ENCODE measurements around the gene RBFOX1. TPM values are rescaled to one million over a fixed set of nuclear protein-coding genes. Genes with fewer than 3 reads are reported as not detected.

Gene RBFOX1
- total and polyA plus RNA-seq, 10 of the 15 experiments (the other 5 are each of a cell fraction or from before 2014, with no cell fraction given): 0.87 TPM; not detected in 9

DNA sequence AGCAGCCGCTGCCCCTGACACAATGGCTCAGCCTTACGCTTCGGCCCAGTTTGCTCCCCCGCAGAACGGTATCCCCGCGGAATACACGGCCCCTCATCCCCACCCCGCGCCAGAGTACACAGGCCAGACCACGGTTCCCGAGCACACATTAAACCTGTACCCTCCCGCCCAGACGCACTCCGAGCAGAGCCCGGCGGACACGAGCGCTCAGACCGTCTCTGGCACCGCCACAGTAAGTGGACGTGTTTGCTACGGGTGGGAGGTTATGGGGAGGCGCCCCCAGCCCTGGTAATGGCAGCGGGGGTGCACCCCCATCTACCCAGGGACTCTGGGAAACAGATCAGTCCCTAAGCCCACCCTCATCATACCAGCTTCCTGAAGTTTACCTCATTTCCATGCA is 185.5 kb downstream of the RBFOX1 start:
- H3K4me1 ChIP-seq (ENCODE audit: control insufficient read depth, insufficient read depth, low read length): no peaks in the 10 kb centered on the region
- ChIA-PET RAD21 (ENCODE audit: unreplicated experiment) (no interaction called here), POLR2A (no interaction called here), CTCF (no interaction called here), SMC1A (ENCODE audit: uncharacterized antibody, unreplicated experiment) (no interaction called here)
- DNase-seq (ENCODE audit: low read depth, low spot score): no peak
- no peaks in the 10 kb centered on the region for H3K79me2 ChIP-seq (ENCODE audit: control insufficient read depth, insufficient read depth, low read length)
- H3K27me3 ChIP-seq (replicated peaks in 1 of 2; ENCODE audit: control insufficient read depth in 2 of 2, insufficient read depth in 2 of 2, low read length in 1 of 2): no peaks in the 10 kb centered on the region
- FAIRE-seq: no peak
- H3K9ac ChIP-seq (ENCODE audit: control insufficient read depth, insufficient read depth, low read length): no peak overlapping the region
- no peak overlapping the region for H2AFZ ChIP-seq (ENCODE audit: control insufficient read depth, low read depth, low read length)
- no peak overlapping the region for H3K4me3 ChIP-seq
- BruUV-seq (replicated peaks): no TSS peak
- 76% methylated on average over 18 of the region's 25 CpGs for WGBS (ENCODE audit: insufficient coverage, insufficient replicate concordance, low lambda C conversion rate, missing lambda C conversion rate)
- H3K9me3 ChIP-seq (replicated peaks; ENCODE audit: control insufficient read depth, insufficient read depth, low read length): no peaks in the 10 kb centered on the region
- H4K20me1 ChIP-seq (ENCODE audit: control insufficient read depth, insufficient read depth): no peaks in the 10 kb centered on the region
- no peak for TF ChIP-seq SREBF1 (IDR thresholded peaks at IDR 0.05; ENCODE audit: low read length)
- TF ChIP-seq ZNF24 (IDR thresholded peaks at IDR 0.05): no peak
- no peak for TF ChIP-seq SMAD5 (IDR thresholded peaks at IDR 0.05; ENCODE audit: low read depth)
- no peak for TF ChIP-seq RAD21 (IDR thresholded peaks at IDR 0.05; ENCODE audit: insufficient read depth, low read depth, low read length)
- no peak for TF ChIP-seq RUNX3 (IDR thresholded peaks at IDR 0.05; ENCODE audit: low read length)
- TF ChIP-seq, protein P1, sequence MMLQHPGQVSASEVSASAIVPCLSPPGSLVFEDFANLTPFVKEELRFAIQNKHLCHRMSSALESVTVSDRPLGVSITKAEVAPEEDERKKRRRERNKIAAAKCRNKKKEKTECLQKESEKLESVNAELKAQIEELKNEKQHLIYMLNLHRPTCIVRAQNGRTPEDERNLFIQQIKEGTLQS (IDR thresholded peaks at IDR 0.05; ENCODE audit: borderline replicate concordance, extremely low read depth, low read depth, low read length): no peak
- TF ChIP-seq HCFC1 (IDR thresholded peaks at IDR 0.05; ENCODE audit: low read length): no peak
- no peak for TF ChIP-seq POLR2AphosphoS5 (IDR thresholded peaks at IDR 0.05; ENCODE audit: low read length)
- no peak overlapping the region for H3K27ac ChIP-seq (ENCODE audit: control insufficient read depth, insufficient read depth)
- no peaks in the 10 kb centered on the region for H3K36me3 ChIP-seq (ENCODE audit: control insufficient read depth in 2 of 2, insufficient read depth in 2 of 2, low read length in 1 of 2)
- ATAC-seq: no peak
- H3K4me2 ChIP-seq (ENCODE audit: control insufficient read depth, insufficient read depth): no peak overlapping the region
- intact Hi-C loops (cut with micrococcal nuclease; ENCODE audit: unreplicated experiment): no loop called here
- in situ Hi-C loops (cut with MboI): no loop called here

DNA sequence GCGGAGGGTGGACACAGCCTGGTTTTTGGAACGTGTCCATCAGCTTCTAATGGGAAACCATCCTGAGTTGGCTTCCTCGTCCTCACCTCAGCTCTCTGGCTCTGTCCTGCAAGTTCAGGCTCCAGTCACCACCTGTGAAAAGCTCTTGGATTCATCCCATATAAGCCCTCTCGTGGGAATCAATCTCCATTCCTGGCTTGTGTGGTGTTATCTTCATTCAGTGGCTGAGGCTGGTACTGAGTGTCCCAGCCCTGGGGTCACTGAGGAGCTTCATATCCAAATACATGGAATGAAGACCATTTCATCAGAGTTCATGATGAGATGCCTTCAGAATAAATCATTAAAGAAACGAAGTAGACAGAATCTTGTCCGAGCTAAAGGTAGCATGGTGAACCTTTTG is 189.2 kb downstream of the RBFOX1 start:
- in situ Hi-C loops (cut with MboI): no loop called here
- ChIA-PET CTCF (no interaction called here), RAD21 (ENCODE audit: unreplicated experiment) (no interaction called here), SMC1A (ENCODE audit: uncharacterized antibody, unreplicated experiment) (no interaction called here), POLR2A (no interaction called here)
- Histone ChIP-seq H3K27me3 (replicated peaks in 1 of 2; ENCODE audit: control insufficient read depth in 2 of 2, insufficient read depth in 2 of 2, low read length in 1 of 2) (no peaks in the 10 kb centered on the region), H3K4me1 (ENCODE audit: control insufficient read depth, insufficient read depth, low read length) (no peaks in the 10 kb centered on the region), H3K9ac (ENCODE audit: control insufficient read depth, insufficient read depth, low read length) (no peak overlapping the region), H3K4me3 (no peak overlapping the region), H3K27ac (ENCODE audit: control insufficient read depth, insufficient read depth) (no peak overlapping the region), H3K9me3 (replicated peaks; ENCODE audit: control insufficient read depth, insufficient read depth, low read length) (no peaks in the 10 kb centered on the region), H3K36me3 (ENCODE audit: control insufficient read depth in 2 of 2, insufficient read depth in 2 of 2, low read length in 1 of 2) (no peaks in the 10 kb centered on the region), H3K79me2 (ENCODE audit: control insufficient read depth, insufficient read depth, low read length) (no peaks in the 10 kb centered on the region), H4K20me1 (ENCODE audit: control insufficient read depth, insufficient read depth) (no peaks in the 10 kb centered on the region), H3K4me2 (ENCODE audit: control insufficient read depth, insufficient read depth) (no peak overlapping the region), H2AFZ (ENCODE audit: control insufficient read depth, low read depth, low read length) (no peak overlapping the region)
- ATAC-seq (no peak), DNase-seq (ENCODE audit: low read depth, low spot score) (no peak), FAIRE-seq (no peak)
- intact Hi-C loops (cut with micrococcal nuclease; ENCODE audit: unreplicated experiment): no loop called here
- BruUV-seq (replicated peaks): no TSS peak
- 7% methylated on average over 6 of the region's 6 CpGs for WGBS (ENCODE audit: insufficient coverage, insufficient replicate concordance, low lambda C conversion rate, missing lambda C conversion rate)
- no peak for TF ChIP-seq CBX3 (IDR thresholded peaks at IDR 0.05; ENCODE audit: borderline replicate concordance, low read depth)
- no peak for TF ChIP-seq PML (IDR thresholded peaks at IDR 0.05; ENCODE audit: low read length)
- TF ChIP-seq TARDBP (IDR thresholded peaks at IDR 0.05; ENCODE audit: borderline replicate concordance): no peak
- TF ChIP-seq, protein P2, sequence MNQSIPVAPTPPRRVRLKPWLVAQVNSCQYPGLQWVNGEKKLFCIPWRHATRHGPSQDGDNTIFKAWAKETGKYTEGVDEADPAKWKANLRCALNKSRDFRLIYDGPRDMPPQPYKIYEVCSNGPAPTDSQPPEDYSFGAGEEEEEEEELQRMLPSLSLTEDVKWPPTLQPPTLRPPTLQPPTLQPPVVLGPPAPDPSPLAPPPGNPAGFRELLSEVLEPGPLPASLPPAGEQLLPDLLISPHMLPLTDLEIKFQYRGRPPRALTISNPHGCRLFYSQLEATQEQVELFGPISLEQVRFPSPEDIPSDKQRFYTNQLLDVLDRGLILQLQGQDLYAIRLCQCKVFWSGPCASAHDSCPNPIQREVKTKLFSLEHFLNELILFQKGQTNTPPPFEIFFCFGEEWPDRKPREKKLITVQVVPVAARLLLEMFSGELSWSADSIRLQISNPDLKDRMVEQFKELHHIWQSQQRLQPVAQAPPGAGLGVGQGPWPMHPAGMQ (IDR thresholded peaks at IDR 0.05; ENCODE audit: borderline replicate concordance): no peak
- no peak for TF ChIP-seq MTA2 (IDR thresholded peaks at IDR 0.05; ENCODE audit: low read depth)
- TF ChIP-seq CREM (IDR thresholded peaks at IDR 0.05; ENCODE audit: low read depth): no peak

Measured in GM12878 (cell line).